ENCODE results near the gene DLGAP1.

The DLGAP1 gene

DNA sequence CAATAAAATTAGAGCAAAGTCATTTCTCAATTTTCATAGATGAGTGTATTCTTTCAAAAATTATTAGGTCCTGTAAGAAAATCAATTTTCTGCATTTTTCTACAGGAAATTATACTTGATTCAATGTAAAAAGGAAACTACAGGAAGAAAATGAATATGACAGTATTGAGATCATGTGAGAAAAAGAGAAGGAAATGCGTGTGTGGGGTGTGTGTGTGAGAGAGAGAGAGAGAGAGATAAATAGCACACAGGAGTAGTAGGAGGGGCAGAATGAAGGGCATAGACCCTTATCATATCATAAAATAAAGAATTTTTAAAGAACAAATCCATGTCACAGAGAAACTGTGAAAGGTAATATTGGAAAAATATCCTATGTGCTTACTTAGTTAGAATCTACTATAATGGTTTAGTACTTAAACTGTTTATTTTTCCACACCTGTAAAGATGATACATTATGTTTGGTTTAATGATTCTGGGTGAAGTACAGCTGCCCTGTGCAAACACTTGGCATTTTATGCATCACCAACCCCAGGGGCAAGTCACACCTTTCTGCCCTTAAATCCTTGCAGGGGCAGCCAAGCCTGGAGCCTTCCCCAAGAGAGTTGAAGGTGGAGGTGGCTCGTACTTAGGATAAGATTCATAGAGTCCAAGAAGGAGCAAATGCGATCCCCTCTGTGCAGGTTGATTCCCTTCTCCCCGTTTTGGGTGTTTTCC, 728.7 kb downstream of the DLGAP1 start:
- no peak for DNase-seq (ENCODE audit: low read depth)
- TF ChIP-seq, protein P1, sequence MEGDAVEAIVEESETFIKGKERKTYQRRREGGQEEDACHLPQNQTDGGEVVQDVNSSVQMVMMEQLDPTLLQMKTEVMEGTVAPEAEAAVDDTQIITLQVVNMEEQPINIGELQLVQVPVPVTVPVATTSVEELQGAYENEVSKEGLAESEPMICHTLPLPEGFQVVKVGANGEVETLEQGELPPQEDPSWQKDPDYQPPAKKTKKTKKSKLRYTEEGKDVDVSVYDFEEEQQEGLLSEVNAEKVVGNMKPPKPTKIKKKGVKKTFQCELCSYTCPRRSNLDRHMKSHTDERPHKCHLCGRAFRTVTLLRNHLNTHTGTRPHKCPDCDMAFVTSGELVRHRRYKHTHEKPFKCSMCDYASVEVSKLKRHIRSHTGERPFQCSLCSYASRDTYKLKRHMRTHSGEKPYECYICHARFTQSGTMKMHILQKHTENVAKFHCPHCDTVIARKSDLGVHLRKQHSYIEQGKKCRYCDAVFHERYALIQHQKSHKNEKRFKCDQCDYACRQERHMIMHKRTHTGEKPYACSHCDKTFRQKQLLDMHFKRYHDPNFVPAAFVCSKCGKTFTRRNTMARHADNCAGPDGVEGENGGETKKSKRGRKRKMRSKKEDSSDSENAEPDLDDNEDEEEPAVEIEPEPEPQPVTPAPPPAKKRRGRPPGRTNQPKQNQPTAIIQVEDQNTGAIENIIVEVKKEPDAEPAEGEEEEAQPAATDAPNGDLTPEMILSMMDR (conservative IDR thresholded peaks at IDR 0.05; ENCODE audit: control insufficient read depth, insufficient read depth, low read depth, low read length), result no peak

DNA sequence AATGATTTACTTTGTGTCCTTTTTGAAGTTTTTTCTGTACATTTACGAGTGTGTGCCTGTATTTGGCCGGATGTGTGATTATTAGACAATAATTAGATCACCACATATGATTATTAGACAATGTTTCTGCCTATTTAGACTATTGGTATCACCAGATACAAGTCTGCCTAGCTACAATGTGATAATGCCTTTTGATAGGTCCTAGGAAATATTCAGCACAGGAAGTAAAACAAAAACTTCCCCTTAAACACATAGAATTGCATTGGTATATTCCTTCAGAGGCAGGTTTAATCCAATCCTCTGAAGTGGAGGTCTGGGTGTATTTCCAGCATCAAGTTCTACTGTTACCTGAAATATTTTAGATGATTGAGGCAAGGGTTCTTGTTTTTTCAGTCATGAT, 730.0 kb downstream of the DLGAP1 start:
- no peak overlapping the region for H3K4me3 ChIP-seq (ENCODE audit: control insufficient read depth, low read depth, low read length)
- no peak for DNase-seq (ENCODE audit: low read depth)
- TF ChIP-seq, protein P1 (conservative IDR thresholded peaks at IDR 0.05; ENCODE audit: control insufficient read depth, insufficient read depth, low read depth, low read length), result no peak

More for the DNA sequence above, 728.7 kb downstream of the DLGAP1 start:
- no peak overlapping the region for H3K4me3 ChIP-seq (ENCODE audit: control insufficient read depth, low read depth, low read length)

DNA sequence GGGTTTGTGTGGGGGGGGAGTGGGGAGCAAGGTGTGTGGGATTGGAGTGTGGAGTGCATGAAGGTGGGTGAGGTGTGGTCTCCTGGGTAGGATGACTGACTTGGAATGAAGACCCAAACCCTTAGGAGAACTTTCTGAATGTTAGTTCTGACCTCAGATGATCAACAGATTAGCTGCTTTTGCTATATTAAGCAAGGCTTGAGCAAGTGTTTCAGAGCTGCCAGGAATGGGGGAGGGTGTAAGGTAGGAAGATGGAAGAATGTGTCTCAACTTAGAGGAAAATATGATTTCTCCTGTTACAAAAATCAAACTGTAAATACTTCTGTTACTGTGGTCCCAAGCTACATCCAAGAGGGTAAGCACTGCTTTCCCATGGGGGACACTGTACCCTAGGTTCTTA, 731.6 kb downstream of the DLGAP1 start:
- no peak overlapping the region for H3K4me3 ChIP-seq (ENCODE audit: control insufficient read depth, low read depth, low read length)
- TF ChIP-seq, protein P1 (conservative IDR thresholded peaks at IDR 0.05; ENCODE audit: control insufficient read depth, insufficient read depth, low read depth, low read length), result no peak
- no peak for DNase-seq (ENCODE audit: low read depth)

DNA sequence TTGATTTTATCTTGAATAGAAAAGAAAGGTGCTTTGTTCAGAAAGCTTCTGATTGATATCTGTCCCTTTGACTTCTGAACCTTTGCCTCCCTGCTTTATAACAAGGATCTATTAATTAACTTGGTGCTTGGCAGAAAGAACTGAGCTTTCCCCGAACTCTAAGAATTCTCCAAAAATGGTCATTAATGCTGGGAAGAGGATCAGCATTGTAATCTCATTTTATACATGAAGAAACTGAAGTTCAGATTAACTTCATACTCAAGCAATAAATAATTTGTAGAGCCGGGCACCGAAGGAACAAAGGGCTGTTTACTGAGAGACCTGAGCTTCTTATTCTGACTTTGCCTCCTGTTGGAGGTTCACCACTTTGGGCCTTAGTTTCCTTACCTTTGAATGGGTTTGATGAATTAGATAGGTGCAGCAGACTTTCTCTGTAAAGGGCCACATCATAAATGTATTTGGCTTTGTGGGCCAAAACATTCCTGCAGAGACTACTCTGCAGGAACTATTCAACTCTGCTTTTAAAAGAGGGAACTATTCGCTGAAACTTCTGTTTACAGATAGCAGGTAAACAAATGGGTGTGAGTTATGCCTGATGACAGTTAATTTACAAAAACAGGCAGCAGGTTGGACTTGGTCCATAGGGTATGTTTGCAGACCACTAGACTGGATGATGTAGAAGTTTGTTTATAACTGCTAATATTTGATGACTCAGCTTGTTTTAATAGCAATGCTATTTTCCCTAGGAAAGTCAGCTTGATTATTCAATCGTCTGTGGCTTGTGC, 732.3 kb downstream of the DLGAP1 start:
- TF ChIP-seq, protein P1 (conservative IDR thresholded peaks at IDR 0.05; ENCODE audit: control insufficient read depth, insufficient read depth, low read depth, low read length), result no peak
- DNase-seq (ENCODE audit: low read depth), result no peak
- H3K4me3 ChIP-seq (ENCODE audit: control insufficient read depth, low read depth, low read length), result no peak overlapping the region

DNA sequence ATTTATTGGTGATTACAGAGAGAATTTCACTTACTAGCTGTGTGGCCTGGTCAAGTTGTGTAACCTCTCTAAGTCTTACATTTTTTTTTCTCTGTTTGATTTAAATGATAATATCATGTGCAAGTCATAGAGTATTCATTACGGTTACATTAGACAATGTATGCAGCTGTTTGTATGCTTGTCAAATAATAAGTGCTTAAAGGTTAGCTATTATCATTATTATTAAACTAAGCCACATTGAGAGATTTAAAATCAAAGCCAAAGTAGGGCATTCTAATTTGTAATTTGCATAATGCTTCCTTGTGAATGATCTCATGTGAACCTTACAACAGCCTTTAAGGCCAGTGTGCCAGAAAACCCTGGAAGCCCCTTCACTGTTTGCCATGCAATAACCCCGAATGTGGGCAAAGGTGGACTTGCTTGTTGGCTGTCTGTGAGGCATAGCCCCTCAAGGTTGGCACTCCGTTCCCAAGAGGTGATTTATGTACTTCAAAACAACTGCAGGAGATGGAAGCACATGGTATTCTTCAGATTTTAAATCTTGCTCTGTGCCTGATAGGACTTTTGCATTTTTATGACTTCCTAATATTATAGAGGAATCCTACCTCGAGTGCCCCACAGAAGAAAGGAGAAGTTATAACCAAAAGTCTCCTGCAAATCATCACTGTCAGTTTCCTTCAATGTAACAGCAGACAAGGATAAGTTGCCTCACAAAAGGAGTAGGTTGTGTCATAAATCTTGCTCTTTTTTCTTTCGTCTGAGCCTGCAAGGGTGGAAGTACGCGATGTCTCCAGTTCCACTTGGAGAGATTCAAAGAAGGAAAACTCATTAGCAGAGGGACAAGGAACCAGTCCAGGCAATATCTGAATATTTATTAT, 733.1 kb downstream of the DLGAP1 start:
- TF ChIP-seq, protein P1 (conservative IDR thresholded peaks at IDR 0.05; ENCODE audit: control insufficient read depth, insufficient read depth, low read depth, low read length), result no peak
- no peak overlapping the region for H3K4me3 ChIP-seq (ENCODE audit: control insufficient read depth, low read depth, low read length)
- no peak for DNase-seq (ENCODE audit: low read depth)

DNA sequence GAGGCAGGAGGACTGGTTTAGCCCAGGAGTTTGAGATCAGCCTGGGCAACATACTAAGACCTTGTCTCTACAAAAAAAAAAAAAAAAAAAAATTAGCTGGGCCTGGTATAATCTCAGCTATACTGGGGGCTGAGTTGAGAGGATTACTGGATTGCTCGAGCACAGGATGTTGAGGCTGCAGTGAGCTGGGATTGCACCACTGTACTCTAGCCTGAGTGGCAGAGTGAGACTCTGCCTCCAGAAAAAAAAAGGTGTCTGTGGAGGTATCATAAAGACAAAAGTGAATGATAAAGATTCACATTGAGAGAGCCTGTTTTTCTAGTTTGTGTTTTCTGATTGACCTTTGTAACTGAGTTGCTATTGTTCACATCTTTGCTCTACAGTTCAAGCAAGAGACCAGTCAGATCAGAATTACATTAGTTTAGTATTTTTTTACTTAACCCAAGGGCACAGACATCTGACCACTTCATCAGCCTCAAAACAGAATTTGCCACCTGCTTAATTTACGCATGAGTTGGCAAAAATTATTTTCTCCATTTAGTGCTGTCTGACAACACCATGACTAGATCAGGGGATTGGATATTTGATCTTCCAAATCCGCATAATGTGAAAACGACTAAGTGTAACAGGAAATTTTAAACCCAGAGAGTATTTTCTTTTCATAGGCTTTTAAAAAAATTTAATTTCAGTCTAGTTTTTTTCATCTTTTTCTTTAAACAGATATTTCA, 734.1 kb downstream of the DLGAP1 start:
- TF ChIP-seq, protein P1 (conservative IDR thresholded peaks at IDR 0.05; ENCODE audit: control insufficient read depth, insufficient read depth, low read depth, low read length), result no peak

More for the DNA sequence above, 734.1 kb downstream of the DLGAP1 start:
- DNase-seq (ENCODE audit: low read depth), result no peak
- H3K4me3 ChIP-seq (ENCODE audit: control insufficient read depth, low read depth, low read length), result no peak overlapping the region
